Embryonic facial prominence (tissue), 1 donor: ENCODE data around the gene DHX32.
A peak's percentile ranks its signal among the peaks of the same experiment; 100 is the strongest.
"Not testable (repeated sequence)": the region's sequence is repeated elsewhere in the genome, so short reads cannot be mapped to it uniquely, and the experiment has no call there.

ENCODE experiments used
- DNase-seq: peaks from one replicate; pipeline ENCODE4 v3.0.0-alpha.2; 2016; ENCODE audit errors: extremely low spot score

Gene DHX32

DNA sequence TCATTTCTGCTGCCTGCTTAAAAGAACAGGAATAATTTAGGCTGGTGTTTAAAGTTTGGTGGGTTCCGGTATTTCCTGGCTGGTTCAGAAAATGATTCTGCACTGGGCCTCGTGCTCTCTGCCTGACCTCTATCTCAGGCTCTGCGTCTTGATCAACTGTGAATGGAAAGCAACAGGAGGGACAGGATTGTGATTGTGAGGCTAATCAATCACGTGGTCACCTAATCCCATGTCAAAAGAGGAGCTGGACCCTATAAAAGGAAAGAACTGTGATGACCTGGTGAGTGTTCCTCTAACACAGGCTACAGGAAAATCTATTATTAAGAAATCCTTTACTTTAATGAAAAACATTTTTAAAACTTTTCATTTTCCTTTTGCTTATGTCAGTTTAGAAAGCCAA, at the start of gene DHX32:
Gene DHX32 (minus strand): TSS at position 101 of the 400 bp plus-strand sequence. CDS start 468 bp downstream, outside the sequence.
- DNase-seq, result no peak

DNA sequence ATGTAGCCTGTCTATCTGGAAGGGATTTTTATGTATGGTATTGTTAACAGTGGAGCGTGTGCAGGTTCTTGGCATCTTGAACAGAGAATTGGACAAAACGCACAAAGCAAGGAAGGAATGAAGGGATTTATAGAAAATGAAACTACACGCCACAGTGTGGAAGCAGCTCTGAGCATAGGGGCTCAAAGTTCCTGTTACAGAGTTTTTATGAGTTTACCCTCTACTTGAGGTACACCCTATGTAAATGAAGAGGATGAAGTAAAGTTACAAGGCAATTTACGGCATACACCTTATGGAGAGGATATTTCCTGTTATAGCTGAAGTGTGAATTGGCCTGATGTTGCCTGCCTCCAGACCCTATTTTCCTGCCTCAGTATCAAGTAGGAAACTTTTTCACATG, 48.5 kb upstream of the DHX32 start:
- no peak for DNase-seq

- DNase-seq, result no peak
These were observed 48.0 kb upstream of the DHX32 start for GRCh38 chr10:125928928-125929585.

DNA sequence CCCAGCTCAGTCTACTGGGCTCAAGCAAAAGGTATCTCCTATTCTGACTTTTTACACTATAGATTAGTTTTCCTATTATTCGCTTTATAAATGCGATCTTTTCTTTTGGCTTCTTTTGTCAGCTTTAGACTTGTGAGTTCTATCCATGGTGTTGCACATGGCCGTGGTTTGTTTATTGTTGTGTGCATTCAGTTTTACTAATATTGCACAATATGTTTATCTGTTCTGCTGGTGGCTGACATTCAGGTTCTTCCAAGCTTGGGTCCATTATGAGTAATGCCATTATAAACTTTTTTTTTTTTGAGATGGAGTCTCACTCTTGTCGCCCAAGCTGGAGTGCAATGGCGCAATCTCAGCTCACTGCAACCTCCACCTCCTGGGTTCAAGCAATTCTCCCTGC, 46.2 kb upstream of the DHX32 start:
- not testable (repeated sequence) for DNase-seq

DNA sequence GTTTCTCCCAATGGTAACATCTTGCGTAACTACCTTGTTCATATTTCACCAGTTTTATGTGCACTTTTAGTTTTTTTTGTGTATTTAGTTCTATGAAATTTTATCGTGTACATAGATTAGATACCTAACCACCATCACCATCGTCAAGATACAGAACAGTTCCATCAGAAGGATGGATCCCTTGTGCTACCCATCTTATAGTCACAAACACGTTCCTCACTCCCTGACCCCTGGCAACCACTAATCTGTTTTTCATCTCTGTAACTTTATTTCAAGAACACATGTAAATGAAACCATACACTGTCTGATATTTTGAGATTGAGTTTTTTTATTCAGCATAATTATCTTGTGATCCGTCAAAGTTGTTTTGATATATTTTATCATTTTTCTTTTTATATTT, 45.2 kb upstream of the DHX32 start:
- no peak for DNase-seq

GRCh38 chr10:125925262-125925834, 44.3 kb upstream of the DHX32 start:
- DNase-seq, result no peak

DNA sequence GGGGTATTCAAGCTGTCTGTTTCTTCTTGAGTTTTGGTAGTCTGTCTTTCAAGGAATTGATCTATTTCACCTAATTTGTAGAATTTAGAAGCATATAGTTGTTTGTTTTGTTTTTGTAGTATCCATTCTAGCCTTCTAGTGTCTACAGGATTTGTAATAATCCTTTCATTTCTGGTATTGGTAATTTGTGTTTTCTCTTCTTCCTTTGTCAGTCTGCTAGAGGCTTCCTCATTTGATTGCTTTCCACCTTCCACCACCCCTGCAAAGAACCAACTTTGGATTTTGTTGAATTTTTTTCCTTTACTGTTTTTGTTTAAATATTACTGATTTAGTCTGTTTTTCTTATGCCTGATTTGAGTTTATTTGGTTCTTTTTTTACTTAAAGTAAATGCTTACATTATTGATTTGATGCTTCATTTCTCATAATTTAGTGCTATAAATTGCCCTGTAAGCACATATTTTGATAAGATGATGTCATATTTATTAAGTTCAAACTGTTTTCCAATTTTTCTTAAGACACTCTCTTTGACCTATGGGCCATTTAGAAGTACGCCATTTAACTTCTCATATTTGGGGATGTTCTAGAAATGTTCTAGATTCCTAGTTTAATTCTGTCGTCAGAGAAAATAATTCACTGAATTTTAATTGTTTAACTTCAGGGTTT, 40.7 kb upstream of the DHX32 start:
- not testable (repeated sequence) for DNase-seq

- not testable (repeated sequence) for DNase-seq
These were observed 36.7 kb upstream of the DHX32 start for GRCh38 chr10:125917704-125918361.

DNA sequence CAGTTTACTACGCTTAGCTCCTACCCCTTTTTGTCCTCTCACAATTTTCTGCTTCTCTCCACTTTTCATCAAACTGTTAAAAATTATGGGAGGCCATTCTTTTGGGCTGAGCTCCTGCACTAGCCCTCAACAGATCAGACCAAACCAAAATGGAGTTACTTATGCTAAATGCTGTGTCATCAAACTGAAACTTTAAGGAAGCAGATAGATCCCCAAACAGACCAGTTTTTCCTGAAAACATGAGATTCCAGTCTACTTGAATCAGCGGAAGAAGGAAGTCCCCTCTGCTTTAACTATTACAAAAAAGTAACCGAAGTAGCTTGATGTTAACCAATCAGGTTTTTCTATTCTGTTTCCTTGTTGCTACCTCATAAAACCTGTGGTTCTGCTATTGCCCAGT, 35.9 kb upstream of the DHX32 start:
- DNase-seq, result no peak

DNA sequence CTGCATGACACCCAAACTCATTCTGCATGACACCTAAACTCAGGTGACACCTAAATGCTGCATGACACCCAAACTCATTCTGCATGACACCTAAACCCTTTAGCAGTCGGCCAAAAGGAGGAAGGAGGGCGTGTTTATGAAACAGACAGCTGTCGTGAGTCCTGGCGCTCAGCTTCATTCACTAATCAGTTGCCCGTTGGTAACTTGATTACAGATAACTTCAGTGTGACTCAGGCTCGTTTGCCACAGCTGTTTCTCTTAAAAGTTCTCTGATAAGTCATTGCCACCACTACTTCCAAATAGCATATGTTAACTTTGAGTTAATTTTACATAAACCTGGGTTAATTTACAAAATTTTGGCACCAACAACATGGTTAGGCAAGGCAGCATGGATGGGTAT, 32.2 kb upstream of the DHX32 start:
- not testable (repeated sequence) for DNase-seq

GRCh38 chr10:125911990-125912389, 30.9 kb upstream of the DHX32 start:
- no peak for DNase-seq

- no peak for DNase-seq
These were observed 30.1 kb upstream of the DHX32 start for GRCh38 chr10:125911145-125911544.

GRCh38 chr10:125909491-125909890, 28.4 kb upstream of the DHX32 start:
- DNase-seq, result not testable (repeated sequence)

GRCh38 chr10:125908813-125909212, 27.7 kb upstream of the DHX32 start:
- not testable (repeated sequence) for DNase-seq

DNA sequence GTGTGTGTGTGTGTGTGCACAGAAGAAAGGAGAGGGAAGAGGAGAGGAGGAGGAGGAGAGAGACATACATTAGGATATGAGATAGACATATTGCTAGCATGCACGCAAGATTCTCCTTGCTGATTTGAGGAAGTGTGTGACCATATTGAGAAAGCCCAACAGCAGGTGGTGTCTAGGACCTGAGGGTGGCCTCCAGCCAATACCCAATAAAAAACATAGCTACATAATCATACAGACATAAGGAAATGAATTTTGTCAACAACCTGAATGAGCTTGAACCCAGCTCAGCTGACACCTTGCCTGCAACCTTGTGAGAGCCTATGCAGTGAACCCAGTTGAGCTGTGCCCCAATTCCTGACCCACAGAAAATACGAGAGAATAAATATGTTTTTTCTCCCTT, 26.5 kb upstream of the DHX32 start:
- DNase-seq, result not testable (repeated sequence)

GRCh38 chr10:125905069-125905994, 24.2 kb upstream of the DHX32 start:
- DNase-seq, result not testable (repeated sequence)

DNA sequence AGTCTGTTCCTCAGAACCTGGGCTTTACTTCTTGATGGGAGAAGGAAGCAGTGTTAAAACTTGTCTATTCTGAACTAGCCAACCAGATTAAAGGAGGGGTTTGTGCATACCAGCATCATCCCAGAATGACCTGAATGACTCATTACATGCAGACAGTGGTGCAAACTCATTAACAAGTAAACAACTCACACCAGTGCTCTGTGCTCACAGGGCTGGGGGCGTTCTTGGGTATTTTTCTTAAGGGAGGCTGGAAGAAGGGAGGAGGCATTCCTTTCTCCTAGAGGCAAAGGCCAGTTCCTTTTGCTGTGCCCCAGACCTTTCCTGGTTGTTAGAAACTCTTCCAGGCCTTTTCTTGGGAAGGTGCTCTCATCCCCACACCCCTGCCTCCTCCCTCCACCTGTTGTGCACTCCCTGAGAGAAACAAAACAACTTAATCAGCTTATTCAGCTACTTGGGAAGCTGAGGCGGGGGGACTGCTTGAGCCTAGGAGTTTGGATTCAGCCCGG, 22.1 kb upstream of the DHX32 start:
- not testable (repeated sequence) for DNase-seq

- DNase-seq, result not testable (repeated sequence)
These were observed 19.9 kb upstream of the DHX32 start for GRCh38 chr10:125900963-125901362.

GRCh38 chr10:125897317-125897716, 16.2 kb upstream of the DHX32 start:
- not testable (repeated sequence) for DNase-seq

- DNase-seq, result peak; percentile 69
These were observed 15.2 kb upstream of the DHX32 start, which contains the start of gene FANK1 for GRCh38 chr10:125896088-125896934. TSS of gene FANK1 (plus strand) at chr10:125896564. CDS start at chr10:125896643, 79 bp downstream.
